ENCODE results near the gene RAB1A. TPM values are rescaled to one million over a fixed set of nuclear protein-coding genes. Genes with fewer than 3 reads are reported as not detected.

The RAB1A gene
- total RNA-seq, 6 donors from 2014 or later: 32.5 to 131 (median 109) TPM

- DNase-seq (no peak), ATAC-seq (ENCODE audit: low FRiP score in 2 of 2) (no peak)
- H3K4me1 ChIP-seq: no peaks in the 10 kb centered on the region
- H3K9me3 ChIP-seq: no peaks in the 10 kb centered on the region
- no peak overlapping the region for H3K4me3 ChIP-seq
- 94 to 97% methylated on average over 3 of the region's 3 CpGs for WGBS, 2 donors
- no peaks in the 10 kb centered on the region for H3K27me3 ChIP-seq
- no peaks in the 10 kb centered on the region for H3K36me3 ChIP-seq
- H3K27ac ChIP-seq: no peak overlapping the region
- TF ChIP-seq POLR2A (IDR thresholded peaks at IDR 0.05) (no peak), CTCF (IDR thresholded peaks at IDR 0.05) (no peak), POLR2AphosphoS5 (IDR thresholded peaks at IDR 0.05) (no peak), EP300 (IDR thresholded peaks at IDR 0.05) (no peak)
Measured at GRCh38 chr2:65153515-65153914, 23.6 kb upstream of the RAB1A start.

DNA sequence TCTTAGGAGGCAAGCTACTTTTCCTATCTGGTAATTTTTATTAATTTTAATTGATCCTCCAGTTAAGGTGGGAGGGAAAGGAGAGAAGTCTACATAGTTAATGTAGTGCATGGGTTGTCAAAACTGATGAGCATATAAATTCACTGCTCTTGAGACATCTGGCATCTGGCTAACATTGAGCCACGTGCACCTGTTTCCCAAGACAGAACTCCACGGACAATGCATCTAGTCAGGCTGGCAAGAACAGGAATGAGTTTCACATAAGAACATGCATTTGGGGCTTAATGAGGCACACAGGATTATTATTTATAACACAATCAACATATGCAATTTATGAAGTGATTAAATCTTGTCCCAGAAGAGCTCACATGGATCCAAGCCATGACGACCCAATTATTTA, 16.2 kb upstream of the RAB1A start:
- ATAC-seq (ENCODE audit: low FRiP score in 2 of 2) (no peak), DNase-seq (no peak)
- TF ChIP-seq POLR2A (IDR thresholded peaks at IDR 0.05): no peak
- no peak for TF ChIP-seq CTCF (IDR thresholded peaks at IDR 0.05)
- no peak for TF ChIP-seq POLR2AphosphoS5 (IDR thresholded peaks at IDR 0.05)
- TF ChIP-seq EP300 (IDR thresholded peaks at IDR 0.05): no peak
- 84 to 88% methylated on average over 3 of the region's 3 CpGs for WGBS, 2 donors
- H3K4me3 ChIP-seq: no peak overlapping the region
- H3K36me3 ChIP-seq: no peaks in the 10 kb centered on the region
- no peak overlapping the region for H3K27ac ChIP-seq
- no peaks in the 10 kb centered on the region for H3K4me1 ChIP-seq
- H3K27me3 ChIP-seq: no peaks in the 10 kb centered on the region
- no peaks in the 10 kb centered on the region for H3K9me3 ChIP-seq

GRCh38 chr2:65144571-65144970, 14.7 kb upstream of the RAB1A start:
- no peaks in the 10 kb centered on the region for H3K36me3 ChIP-seq
- H3K27me3 ChIP-seq: no peaks in the 10 kb centered on the region
- H3K4me3 ChIP-seq: no peak overlapping the region
- H3K4me1 ChIP-seq: no peaks in the 10 kb centered on the region
- DNase-seq: no peak
- ATAC-seq (ENCODE audit: low FRiP score in 2 of 2): no peak
- TF ChIP-seq POLR2A (IDR thresholded peaks at IDR 0.05): no peak
- no peak for TF ChIP-seq CTCF (IDR thresholded peaks at IDR 0.05)
- no peak for TF ChIP-seq EP300 (IDR thresholded peaks at IDR 0.05)
- TF ChIP-seq POLR2AphosphoS5 (IDR thresholded peaks at IDR 0.05): no peak
- H3K9me3 ChIP-seq: no peaks in the 10 kb centered on the region
- 78 to 100% methylated on average over 1 of the region's 2 CpGs for WGBS, 2 donors
- no peak overlapping the region for H3K27ac ChIP-seq

DNA sequence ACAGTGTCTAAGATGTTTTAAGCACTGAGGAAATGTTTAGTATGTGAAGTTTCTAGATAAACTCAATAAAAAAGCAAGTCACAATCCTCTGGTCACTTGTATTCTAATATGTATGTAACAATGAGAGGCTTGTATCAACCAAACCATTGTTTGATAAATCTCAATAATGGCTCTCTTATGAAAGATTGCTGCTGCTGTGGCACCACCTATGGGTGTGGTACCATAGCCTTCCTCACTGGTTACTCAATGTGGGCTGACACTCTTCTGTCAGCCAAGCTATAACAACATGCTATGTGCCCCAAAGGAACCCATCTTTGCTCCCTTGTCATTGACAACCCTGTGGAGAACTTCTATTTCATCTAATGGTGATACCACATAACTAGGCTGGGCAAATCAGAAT, 12.6 kb upstream of the RAB1A start:
- Histone ChIP-seq H3K9me3 (no peaks in the 10 kb centered on the region), H3K36me3 (no peaks in the 10 kb centered on the region), H3K27ac (no peak overlapping the region), H3K4me1 (no peaks in the 10 kb centered on the region), H3K4me3 (no peak overlapping the region), H3K27me3 (no peaks in the 10 kb centered on the region)
- ATAC-seq (ENCODE audit: low FRiP score in 2 of 2) (peak in 1 of 2 donors; percentile 57), DNase-seq (no peak)
- TF ChIP-seq CTCF (IDR thresholded peaks at IDR 0.05): peak in 2 of 6 experiments; percentile 17 to 21
- TF ChIP-seq POLR2AphosphoS5 (IDR thresholded peaks at IDR 0.05): no peak
- TF ChIP-seq POLR2A (IDR thresholded peaks at IDR 0.05): no peak

DNA sequence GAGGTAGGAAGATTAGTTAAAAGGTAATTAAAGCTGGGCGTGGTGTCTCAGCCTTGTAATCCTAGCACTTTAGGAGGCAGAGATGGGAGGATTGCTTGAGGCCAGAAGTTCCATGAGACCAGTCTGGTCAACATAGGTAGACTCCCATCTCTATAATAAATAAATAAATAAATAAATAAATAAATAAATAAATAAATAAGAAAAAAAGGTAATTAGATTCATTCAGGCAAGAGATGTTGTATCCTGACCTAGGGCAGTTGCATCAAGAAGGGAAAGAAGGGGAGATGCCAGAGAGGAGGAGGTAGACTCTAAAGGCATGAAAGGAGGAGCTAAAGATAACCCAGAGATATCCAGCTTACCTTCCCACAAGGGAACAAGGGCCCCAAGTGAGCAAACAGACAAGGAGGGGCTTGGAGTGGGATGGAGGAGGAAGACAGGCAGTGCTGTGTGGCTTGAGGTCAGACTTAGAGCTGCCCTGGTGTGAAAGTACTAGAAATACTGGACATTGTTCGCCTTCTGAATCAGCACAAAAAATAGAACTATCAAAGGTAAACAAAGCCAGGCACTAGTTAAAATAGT, 7.4 kb upstream of the RAB1A start:
- no peak overlapping the region for H3K4me3 ChIP-seq
- WGBS, 2 donors: 97 to 98% methylated on average over 2 of the region's 2 CpGs
- H3K9me3 ChIP-seq: no peaks in the 10 kb centered on the region

More for the DNA sequence above, 7.4 kb upstream of the RAB1A start:
- H3K27me3 ChIP-seq: no peaks in the 10 kb centered on the region
- no peaks in the 10 kb centered on the region for H3K36me3 ChIP-seq
- DNase-seq: no peak
- TF ChIP-seq POLR2A (IDR thresholded peaks at IDR 0.05) (no peak), CTCF (IDR thresholded peaks at IDR 0.05) (no peak), EP300 (IDR thresholded peaks at IDR 0.05) (no peak), POLR2AphosphoS5 (IDR thresholded peaks at IDR 0.05) (no peak)
- H3K4me1 ChIP-seq: peaks cover 0 to 7% (median 4%) of the 10 kb centered on the region in 4 donors
- H3K27ac ChIP-seq: no peak overlapping the region
- ATAC-seq (ENCODE audit: low FRiP score in 2 of 2): no peak

Data from upper lobe of left lung (tissue), 6 donors.